SKM-1 (cell line): Measurements from ENCODE around the gene PUM1.
"Not testable (repeated sequence)": the region's sequence is repeated elsewhere in the genome, so short reads cannot be mapped to it uniquely, and the experiment has no call there.

Source experiments
- DNase-seq: peaks from one replicate; lab custom pipeline; 2025; ENCODE audit not compliant: unreplicated experiment; lab: John Stamatoyannopoulos, UW

The PUM1 gene

DNA sequence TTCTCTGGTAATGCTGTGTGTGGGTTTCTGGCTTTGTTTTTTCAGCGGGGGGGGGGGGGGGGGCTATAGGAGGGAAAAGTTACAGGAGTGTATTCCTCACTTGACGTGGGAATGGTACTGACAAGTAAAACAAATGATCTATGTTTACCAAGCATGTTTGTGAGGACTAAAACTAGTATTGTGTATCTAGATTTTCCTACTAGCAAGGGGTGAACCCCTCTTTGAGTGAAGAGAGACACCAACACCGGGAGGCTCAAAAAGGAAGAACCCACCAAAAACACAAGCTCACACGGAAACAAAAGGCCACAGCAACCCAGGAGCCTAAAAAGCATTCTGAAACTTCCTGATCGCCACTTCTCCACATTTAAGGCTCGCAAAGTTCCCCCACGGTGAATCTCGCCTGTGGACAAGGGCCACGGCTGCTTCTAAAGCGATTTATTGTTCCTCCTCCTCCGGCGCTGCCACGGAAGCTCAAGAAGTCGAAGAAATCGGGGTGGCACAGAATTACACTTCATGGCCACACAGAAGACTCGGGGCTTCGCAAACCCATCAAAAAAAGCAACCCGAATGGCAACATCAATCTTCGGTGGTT is 703 bp downstream of the PUM1 start:
- no peak for DNase-seq

DNA sequence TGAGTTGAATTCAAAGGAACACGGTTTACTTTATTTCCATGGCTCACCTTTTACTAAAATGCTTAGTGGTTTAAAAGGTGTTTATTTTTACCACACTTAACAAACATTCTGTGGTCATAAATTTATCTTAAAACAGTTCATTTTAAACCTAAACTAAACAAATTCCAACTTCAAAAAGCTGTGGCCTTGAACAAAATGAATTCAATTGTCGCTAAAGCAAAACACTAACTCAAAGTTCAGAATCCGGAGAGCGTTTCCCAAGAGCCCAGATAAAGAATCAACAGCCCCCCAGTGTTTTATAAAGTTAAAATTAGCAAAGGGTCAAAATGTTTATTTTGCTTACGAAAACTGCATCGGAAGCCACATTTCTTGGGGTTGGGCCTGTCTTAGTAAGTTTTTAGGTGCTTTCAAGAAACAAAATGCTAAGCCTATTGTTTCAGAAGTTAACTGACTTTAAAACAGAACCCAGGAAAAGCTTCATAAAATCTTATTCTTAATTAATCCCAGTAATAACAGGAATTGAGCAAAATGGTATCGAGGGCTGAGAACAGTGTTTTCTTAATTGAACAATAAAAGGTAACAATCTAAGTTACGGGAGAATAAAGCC is 1.3 kb downstream of the PUM1 start:
- DNase-seq = no peak

DNA sequence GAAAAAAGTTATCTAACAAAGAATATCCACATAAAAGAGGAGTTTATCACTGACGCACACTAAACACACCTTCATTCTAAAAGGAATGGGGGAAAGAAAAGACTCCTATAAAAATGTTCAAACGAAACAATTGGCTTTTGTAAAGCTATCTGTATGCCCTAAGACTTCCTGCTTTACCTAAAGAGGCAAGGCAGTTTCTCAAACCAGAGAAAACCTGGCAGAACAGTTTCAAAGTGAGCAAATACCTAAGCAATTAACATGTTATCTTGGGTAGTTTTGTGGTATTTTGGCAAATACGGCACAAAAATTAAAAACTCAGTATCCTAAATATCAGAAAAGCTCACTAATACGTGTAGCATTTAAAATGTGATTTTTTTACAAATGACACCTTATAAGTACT is 1.9 kb downstream of the PUM1 start:
- no peak for DNase-seq

DNA sequence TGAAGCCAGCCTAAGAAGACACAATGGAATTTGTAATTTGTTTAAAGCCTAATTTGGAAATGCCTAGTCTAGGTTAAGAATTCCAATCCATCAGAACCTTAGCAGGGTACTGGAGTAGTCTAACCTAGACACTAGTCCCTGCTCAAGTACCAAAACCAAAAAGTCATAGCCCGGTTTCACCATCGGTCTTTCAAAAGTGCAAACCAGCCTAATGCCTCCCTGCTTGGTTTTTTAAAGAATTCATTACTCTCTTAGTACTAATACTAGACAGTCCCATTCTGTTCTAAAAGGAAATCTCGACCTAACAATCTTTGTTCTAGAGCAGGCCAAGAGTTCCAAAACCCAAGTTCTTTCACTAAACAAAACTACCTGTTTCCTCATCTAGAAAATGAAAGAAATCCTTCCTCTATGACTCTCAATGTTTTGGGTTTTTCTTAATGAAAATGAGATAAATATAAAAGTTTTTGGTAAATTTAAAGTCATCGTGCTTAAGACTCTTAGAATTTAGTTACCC is 2.6 kb downstream of the PUM1 start:
- no peak for DNase-seq

DNA sequence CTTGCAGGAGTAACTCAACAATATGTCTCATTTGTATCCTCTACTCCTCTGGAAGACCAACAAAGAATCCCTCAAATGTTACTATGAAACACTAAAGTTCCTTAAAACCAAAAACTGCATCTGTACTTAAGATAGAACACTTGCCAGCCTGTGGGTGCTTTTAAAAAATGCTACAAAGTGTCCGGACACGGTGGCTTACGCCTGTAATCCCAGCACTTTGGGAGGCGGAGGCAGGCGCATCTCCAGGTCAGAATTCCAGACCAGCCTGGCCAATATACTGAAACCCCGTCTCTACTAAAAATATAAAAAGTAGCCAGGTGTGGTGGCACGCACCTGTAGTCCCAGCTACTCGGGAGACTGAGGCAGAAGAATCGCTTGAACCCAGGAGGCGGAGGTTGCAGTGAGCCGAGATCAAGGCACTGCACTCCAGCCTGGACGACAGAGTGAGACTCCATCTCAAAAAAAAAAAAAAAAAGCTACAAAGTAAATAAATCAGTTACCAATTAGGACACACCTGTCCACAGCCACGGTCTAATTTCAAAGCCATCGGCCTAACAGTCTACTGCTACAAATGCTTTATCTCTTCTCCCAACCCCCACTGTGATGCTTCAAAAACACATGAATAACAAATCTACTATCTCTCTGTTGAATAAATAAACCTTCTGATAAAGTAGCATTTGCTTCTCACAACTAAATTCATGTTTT is 3.2 kb downstream of the PUM1 start:
- DNase-seq = not testable (repeated sequence)

DNA sequence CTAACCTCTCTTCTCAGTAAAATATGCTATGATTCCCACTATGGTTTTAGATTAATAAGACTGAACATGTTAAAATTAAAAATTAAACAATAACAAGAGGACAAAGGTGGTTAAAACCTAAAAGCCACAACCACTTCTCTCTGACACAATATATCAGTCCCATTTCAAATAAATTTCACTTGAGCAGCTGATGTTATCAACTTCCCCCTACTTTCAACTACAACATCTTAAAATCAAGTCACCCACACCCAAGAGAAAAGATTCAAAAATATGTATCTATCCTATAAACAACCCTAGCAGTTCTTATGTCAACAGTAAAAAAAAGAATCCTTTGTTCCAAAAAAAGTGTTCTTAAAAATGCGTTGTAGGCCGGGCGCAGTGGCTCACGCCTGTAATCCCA is 7.5 kb downstream of the PUM1 start:
- DNase-seq = no peak

DNA sequence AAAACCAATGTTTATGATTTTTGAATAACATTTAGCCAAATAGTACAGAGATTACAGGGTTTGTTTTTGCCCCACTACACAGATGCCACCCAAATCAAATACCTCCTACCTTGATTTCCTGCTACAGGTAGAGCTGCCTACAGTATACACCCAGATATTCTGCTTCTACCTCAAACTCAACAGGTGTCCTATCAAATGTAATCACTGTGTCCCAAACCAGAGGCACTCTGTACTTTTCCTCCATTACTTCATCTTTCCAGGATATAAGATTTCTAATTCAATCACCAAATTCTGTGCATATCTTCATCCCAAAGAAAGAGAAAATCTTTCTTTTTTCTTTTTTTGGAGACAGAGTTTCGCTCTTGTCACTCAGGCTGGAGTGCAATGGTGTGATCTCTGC is 9.6 kb downstream of the PUM1 start:
- DNase-seq = no peak

DNA sequence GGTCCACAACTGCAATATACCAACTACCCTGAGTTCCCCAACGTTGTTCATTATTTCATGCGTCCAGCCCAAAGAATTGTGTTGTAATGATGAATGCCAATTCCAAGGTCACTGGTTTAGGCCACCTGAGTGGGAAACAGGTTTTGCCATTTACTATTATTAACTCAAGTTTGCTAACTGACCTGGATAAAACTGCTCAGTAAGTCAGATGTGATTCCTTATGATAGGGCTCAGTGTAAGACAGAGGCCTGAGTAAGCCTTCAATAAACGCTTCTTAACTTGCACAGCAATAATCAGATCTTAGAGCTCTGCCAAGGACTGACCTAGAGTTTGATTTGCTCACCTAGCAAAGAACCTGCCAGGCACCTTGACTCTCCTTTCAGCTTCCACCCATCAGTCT is 10.0 kb downstream of the PUM1 start:
- no peak for DNase-seq

DNA sequence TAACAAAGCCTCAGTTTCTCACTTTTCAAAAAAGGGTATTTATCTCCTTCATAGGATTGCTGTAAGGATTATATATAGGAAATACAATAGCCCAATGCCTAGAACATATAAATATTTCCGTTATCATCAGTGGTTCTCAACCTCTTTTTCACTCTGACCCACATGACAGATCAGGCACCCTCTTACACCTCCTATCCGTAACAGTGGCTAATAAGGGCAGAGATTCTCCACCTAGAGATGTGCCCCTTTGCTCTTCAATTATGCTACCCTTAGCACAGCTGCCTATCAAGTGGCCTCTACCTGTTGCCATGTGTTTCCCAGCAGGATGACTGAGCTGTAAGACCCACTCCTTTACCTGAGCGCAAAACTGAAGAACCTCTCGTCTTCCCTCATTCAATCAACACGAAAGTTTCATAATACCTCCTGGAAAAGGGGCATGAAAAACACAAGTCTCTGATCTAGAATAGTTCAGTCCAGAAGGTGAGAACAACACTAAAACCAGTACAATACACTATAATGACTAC is 10.5 kb downstream of the PUM1 start:
- DNase-seq = no peak

DNA sequence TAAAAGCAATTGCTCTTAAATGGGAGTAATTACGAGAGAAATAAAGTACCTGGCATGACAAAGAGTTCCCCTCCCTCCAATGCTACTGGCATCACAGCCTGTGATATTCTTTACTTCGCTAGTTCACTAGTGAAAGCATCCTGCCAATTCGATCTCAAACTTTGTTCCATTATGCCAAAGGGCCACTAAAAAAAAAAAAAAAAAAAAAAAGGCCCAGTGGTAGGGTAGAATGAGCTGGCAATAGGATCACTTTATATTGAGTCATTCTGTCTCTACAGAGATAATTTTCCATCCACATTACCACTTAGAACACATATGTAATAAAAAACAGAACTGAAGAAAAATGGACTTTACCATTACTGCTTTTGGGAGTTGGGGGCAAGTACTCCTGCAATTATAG is 11.2 kb downstream of the PUM1 start:
- DNase-seq = no peak

DNA sequence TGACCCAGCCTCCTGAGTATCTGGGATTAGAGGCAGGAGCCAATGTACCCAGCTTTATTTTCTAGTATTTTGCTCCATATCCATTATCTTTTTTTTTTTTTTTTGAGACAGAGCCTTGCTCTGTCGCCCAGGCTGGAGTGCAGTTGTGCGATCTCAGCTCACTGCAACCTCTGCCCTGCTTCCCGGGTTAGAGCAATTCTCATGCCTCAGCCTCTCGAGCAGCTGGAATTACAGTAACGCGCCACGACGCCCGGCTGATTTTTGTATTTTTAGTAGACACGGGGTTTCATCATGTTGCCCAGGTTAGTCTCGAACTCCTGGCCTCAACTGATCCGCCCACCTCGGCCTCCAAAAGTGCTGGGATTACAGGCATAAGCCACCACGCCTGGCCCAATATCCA is 12.9 kb downstream of the PUM1 start:
- DNase-seq = not testable (repeated sequence)

DNA sequence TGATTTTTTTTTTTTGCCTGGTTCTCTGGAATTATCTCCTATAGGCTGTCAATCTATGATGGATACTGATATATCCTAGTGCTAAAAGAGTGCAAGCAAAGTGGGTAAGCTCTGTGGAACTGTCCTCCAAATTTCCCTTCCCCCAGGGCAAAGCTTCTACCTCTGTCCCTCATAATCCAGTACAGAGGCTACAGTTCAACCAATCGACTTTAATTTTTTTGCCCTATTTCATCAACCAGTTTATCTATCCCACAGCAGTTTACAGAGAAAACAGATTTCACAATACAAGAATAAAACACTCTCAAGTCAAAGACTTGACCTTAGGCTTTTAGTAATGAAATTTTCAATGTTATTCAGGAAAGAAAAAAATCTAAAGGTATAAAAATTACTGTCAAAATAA is 13.9 kb downstream of the PUM1 start:
- no peak for DNase-seq

DNA sequence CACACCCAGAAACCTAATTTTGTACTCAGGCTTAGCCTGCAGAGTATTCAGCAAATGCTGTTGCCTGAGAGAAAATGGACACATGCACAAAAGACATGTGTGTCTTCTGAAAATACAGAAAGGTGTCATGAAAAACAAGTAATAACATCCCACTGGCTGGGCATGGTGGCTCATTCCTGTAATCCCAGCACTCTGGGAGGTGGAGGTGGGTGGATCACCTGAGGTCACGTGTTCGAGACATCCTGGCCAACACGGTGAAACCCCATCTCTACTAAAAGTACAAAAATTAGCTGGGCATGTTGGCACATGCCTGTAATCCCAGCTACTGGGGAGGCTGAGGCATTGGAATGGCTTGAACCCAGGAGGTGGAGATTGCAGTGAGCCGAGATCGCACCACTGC is 18.0 kb downstream of the PUM1 start:
- not testable (repeated sequence) for DNase-seq

DNA sequence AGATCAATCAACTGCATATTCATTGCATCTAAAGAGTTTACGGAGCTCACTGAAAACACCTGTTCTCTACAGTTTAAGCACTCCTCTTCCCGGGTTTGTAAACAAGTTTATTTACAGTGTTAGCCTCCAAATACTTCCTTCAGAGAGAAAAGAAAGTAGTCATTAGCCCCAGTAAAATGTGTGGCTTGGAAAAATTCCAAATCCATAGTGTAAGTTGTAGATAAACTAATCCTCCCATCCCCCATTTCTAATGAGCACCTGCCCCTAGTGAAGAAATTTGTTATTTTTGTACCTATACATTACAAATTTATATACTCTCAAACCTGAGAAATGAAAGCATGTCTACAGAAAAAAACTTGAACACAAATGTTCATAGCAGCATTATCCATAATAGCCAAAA is 21.9 kb downstream of the PUM1 start:
- no peak for DNase-seq

DNA sequence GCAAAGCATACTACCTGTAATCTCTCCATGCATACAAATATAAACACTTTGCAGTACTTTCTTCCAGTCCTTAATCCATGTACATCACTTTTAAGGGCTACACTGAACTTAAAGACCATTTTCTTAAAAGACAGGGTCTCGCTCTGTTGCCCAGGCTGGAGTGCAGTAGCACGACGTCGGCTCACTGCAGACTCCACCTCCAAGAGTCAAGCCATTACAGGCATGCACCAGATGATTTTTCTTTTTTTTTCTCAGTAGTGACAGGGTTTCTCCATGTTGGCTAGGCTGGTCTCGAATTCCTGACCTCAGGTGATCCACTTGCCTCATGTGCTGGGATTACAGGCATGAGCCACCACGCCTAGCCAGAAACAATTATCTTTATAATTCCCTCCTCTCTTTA is 22.9 kb downstream of the PUM1 start:
- no peak for DNase-seq

DNA sequence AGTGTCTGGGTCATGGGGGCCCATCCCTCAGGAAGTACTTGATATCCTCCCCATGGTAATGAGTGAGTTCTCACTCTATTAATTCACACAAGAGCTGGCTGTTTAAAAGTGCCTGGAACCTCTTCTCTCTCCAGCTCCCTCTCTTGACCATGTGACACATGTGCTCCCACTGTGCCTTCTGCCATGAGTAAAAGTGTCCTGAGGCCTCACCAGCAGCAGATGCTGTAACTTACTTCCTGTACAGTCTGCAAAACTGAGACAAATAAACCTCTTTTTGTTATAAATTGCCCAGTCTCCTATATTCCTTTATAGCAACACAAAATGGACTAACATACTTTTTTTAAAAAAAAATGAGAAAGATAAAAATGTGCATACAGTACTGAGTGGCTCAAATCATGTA is 24.0 kb downstream of the PUM1 start:
- no peak for DNase-seq

DNA sequence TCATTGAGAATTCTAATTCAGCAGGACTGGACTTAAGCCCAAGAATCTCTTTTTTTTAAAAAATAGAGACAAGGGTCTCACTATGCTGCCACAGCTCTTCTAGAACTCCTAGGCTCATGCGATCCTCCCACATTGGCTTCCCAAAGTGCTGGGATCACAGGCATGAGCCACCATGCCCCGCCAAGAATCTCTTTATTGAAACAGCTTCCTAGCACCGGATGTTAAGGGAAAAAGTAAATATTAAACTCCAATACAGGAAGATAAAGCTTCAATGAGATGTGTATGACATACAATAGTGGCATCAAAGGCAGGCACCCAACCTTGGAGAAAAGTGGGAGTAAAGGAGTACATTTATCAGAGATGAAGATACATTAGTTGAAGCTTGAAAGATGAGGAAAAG is 25.5 kb downstream of the PUM1 start:
- DNase-seq = no peak

DNA sequence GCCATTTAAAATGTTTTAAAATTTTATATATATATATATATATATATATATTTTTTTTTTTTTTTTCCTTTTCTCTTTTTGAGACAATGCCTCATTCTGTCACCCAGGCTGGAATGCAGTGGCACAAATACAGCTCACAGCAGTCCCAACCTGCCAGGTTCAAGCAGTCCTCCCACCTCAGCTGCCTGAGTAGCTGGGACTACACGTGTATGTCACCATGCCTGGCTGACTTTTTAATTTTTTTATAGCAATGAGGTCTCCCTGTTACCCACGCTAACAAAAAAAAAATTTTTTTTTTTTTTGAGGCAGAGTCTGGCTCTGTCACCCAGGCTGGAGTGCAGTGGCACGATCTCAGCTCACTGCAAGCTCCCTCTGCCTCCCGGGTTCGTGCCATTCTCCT is 26.6 kb downstream of the PUM1 start:
- not testable (repeated sequence) for DNase-seq

DNA sequence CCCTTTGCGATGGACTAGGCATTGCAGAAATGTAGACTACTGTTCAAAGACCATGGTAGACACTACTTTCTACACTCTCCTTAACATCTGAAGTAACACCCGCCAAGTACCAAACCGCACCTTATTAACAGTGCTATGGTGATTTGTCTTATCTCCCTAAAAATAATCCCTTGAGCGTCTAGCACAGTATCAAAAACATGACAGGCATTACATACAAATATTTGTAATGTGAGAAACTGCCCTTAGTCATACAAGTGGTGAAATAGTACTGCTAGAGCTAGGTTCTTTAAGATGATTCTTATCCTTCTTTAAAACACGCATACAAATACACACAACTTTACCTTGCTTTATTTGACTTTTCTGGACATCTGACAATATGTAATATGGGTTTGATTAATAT is 27.2 kb downstream of the PUM1 start:
- no peak for DNase-seq

DNA sequence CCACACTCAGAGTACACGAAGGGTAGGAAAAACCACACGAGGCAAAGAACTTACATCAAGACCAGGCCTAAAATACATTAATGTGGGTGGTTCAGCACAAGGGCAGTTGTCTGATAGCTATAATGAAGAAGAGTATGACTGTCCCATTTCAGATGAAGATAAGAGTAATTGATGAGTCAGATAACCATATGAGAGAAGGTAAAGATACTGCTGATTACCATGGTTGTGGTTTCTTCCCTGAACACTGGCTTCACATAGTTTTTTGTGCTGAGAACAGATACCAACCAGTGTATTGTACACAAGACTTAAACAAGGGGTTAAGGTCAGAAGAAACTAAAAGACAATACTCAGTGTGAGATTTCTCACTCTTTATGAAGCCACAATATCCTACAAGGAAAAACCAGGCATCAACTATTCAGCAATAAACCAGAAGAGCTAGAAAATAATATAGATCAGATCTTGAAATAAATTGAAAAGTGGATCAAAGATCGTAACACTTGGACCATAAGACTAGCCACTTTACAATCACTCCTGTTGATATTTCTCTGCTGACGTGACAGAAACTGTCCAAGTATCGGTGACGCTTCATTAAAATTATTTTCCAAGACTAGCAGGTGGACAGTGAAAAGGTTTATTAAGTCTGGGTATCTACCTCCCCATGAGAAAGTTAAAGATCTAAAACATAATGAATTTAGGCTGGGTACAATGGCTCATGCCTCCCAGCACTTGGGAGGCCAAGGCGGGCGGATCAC is 28.6 kb downstream of the PUM1 start:
- no peak for DNase-seq

DNA sequence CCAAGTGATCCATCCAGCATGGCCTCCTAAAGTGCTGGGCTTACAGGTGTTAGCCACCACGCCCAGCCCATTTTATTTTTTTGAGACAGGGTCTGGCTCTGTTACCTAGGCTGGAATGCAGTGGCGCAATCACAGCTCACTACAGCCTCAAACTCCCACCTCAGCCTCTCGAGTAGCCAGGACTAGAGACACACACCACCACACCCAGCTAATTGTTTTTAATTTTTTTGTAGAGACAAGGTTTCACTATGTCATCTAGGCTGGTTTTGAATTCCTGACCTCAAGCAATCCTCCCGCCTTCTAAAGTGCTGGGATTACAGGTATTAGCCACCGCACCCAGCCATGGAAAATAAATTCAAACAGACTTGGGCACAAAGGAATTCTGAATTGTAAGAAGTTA is 31.9 kb downstream of the PUM1 start:
- no peak for DNase-seq

DNA sequence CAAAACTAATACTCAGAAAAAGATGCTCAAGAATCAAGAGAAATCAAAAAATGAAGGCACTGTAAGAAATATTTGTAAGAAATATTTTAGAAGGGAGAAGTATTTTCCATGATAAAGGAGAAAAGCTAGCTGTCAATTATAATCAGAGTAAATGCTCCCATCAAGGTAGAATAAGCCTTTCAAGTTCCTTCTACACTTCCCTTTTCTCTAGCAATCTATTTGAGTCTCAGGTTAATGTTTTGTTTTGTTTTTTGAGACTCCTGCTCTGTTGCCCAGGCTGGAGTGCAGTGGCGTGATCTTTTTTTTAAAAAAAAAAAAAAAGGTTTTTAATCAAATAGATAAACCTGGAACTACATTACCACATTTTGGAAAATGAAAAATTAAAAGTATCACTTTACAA is 33.3 kb downstream of the PUM1 start:
- DNase-seq = no peak
